MM.1S (cell line): Measurements from ENCODE around the gene TCAIM.

Source experiments
- DNase-seq: peaks from one replicate; pipeline ENCODE4 v3.0.0-alpha.2; 2015
- H2AFZ ChIP-seq: fragments of 300-600 bp; sonication (generic); 2 replicates; pipeline ENCODE4 v1.6.0; 2016; ENCODE audit warnings: antibody characterized with exemption, low read length
- H3F3A ChIP-seq: fragments of 300-600 bp; sonication (generic); 2 replicates; pipeline ENCODE4 v1.6.1; 2016; ENCODE audit warnings: mild to moderate bottlenecking, antibody characterized with exemption, low read length, moderate library complexity, mixed read lengths; ENCODE audit not compliant: insufficient read depth
- H3K27ac ChIP-seq: fragments of 300-600 bp; sonication (generic); 2 replicates; pipeline ENCODE4 v1.5.1; 2016; ENCODE audit warnings: mild to moderate bottlenecking, low read length
- H3K27me3 ChIP-seq: fragments of 300-600 bp; sonication (generic); replicated peaks from 2 replicates; pipeline ENCODE4 v1.6.0; 2016; ENCODE audit warnings: low read length; ENCODE audit not compliant: insufficient read depth
- H3K36me3 ChIP-seq: fragments of 300-600 bp; sonication (generic); replicated peaks from 2 replicates; pipeline ENCODE4 v1.6.1; 2016; ENCODE audit warnings: mild to moderate bottlenecking, low read length, mixed read lengths; ENCODE audit not compliant: insufficient read depth
- H3K4me1 ChIP-seq: fragments of 300-600 bp; sonication (generic); 2 replicates; pipeline ENCODE4 v1.6.1; 2016; ENCODE audit warnings: low read length, mixed read lengths
- H3K4me2 ChIP-seq: fragments of 300-600 bp; sonication (generic); 2 replicates; pipeline ENCODE4 v1.6.0; 2016; ENCODE audit warnings: low read depth, low read length
- H3K4me3 ChIP-seq: fragments of 300-600 bp; sonication (generic); 2 replicates; pipeline ENCODE4 v1.5.1; 2016; ENCODE audit warnings: low read length, mixed read lengths
- H3K79me2 ChIP-seq: fragments of 300-600 bp; sonication (generic); 2 replicates; pipeline ENCODE4 v1.6.1; 2016; ENCODE audit warnings: mixed run types, low read length, mixed read lengths
- H3K9ac ChIP-seq: fragments of 300-600 bp; sonication (generic); 2 replicates; pipeline ENCODE4 v1.6.1; 2016; ENCODE audit warnings: low read length, mixed read lengths
- H3K9me2 ChIP-seq: fragments of 300-600 bp; sonication (generic); replicated peaks from 2 replicates; pipeline ENCODE4 v1.6.1; 2016; ENCODE audit warnings: mild to moderate bottlenecking, low read length, mixed read lengths; ENCODE audit not compliant: insufficient read depth
- H3K9me3 ChIP-seq: fragments of 300-600 bp; sonication (generic); replicated peaks from 2 replicates; pipeline ENCODE4 v1.6.1; 2016; ENCODE audit warnings: mild to moderate bottlenecking, low read length, mixed read lengths; ENCODE audit not compliant: insufficient read depth
- H4K20me1 ChIP-seq: fragments of 300-600 bp; sonication (generic); 2 replicates; pipeline ENCODE4 v1.6.1; 2016; ENCODE audit warnings: mild to moderate bottlenecking, low read length, moderate library complexity, mixed read lengths; ENCODE audit not compliant: insufficient read depth
- EZH2 ChIP-seq: fragments of 300-600 bp; sonication (generic); optimal IDR thresholded peaks from 2 replicates; pipeline ENCODE3; 2017; ENCODE audit warnings: low read depth, mild to moderate bottlenecking, antibody characterized with exemption, low read length, mixed read lengths
- EZH2phosphoT487 ChIP-seq: fragments of 300-600 bp; sonication (generic); IDR thresholded peaks from 2 replicates; pipeline ENCODE4 v1.6.1; 2018; ENCODE audit warnings: antibody characterized with exemption, low read length
- TF ChIP-seq, protein P1 (sequence below): fragments of 300-600 bp; sonication (generic); IDR thresholded peaks from 2 replicates; pipeline ENCODE4 v1.5.1; 2016; ENCODE audit warnings: antibody characterized with exemption, low read length, mixed read lengths

Gene TCAIM

DNA sequence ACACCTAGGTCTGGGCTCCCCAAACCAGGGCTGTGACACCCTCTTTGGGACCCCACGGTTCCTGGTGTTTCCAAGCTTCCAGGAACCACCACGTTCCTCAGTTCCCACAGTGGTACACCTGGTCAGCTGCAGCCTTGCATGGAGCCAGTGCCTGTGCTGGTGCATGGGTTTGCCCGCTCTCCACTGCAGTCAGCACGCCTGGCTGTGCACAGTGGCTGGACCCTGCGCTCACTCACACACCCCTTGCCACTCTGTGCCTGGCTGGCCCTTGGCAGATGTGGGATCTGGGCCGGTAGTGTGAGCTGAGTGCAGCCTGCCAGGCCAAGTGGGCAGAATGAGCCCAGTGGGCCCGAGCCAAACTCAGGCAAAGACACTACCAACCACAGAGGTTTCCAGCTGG, 48.8 kb downstream of the TCAIM start:
- Histone ChIP-seq H3K9me3 (no peaks in the 10 kb centered on the region), H3K36me3 (no peaks in the 10 kb centered on the region), H3K9ac (no peak overlapping the region), H3K79me2 (no peaks in the 10 kb centered on the region), H4K20me1 (no peaks in the 10 kb centered on the region), H3K27ac (no peak overlapping the region), H3K27me3 (no peaks in the 10 kb centered on the region), H3K4me2 (no peak overlapping the region), H3K4me1 (peaks cover 5% of the 10 kb centered on the region; the same call in 1 of the 2 replicates), H2AFZ (no peak overlapping the region), H3K4me3 (no peak overlapping the region), H3F3A (no peaks in the 10 kb centered on the region), H3K9me2 (no peaks in the 10 kb centered on the region)
- DNase-seq = no peak
- TF ChIP-seq EZH2 = no peak
- TF ChIP-seq, protein P1, sequence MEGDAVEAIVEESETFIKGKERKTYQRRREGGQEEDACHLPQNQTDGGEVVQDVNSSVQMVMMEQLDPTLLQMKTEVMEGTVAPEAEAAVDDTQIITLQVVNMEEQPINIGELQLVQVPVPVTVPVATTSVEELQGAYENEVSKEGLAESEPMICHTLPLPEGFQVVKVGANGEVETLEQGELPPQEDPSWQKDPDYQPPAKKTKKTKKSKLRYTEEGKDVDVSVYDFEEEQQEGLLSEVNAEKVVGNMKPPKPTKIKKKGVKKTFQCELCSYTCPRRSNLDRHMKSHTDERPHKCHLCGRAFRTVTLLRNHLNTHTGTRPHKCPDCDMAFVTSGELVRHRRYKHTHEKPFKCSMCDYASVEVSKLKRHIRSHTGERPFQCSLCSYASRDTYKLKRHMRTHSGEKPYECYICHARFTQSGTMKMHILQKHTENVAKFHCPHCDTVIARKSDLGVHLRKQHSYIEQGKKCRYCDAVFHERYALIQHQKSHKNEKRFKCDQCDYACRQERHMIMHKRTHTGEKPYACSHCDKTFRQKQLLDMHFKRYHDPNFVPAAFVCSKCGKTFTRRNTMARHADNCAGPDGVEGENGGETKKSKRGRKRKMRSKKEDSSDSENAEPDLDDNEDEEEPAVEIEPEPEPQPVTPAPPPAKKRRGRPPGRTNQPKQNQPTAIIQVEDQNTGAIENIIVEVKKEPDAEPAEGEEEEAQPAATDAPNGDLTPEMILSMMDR = no peak
- no peak for TF ChIP-seq EZH2phosphoT487

DNA sequence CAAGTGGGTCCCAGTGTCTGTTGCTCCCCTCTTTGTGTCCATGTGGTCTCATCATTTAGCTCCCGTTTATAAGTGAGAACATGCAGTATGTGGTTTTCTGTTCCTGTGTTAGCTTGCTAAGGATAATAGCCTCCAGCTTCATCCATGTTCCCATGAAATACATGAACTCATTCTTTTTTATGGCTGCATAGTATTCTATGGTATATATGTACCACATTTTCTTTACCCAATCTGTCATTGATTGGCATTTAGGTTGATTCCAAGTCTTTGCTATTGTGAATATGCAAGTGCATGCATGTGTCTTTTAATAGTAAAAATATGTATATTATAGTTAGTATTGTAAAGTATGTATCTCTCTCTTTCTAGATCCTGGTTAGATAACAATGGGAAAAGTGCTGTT, 53.9 kb downstream of the TCAIM start:
- no peak overlapping the region for H2AFZ ChIP-seq
- peaks cover 5% of the 10 kb centered on the region; the same call in 1 of the 2 replicates for H3K4me1 ChIP-seq
- no peaks in the 10 kb centered on the region for H3K9me3 ChIP-seq
- no peak overlapping the region for H3K27ac ChIP-seq
- H4K20me1 ChIP-seq = no peaks in the 10 kb centered on the region
- DNase-seq = no peak
- no peaks in the 10 kb centered on the region for H3K9me2 ChIP-seq
- no peaks in the 10 kb centered on the region for H3K79me2 ChIP-seq
- no peak overlapping the region for H3K9ac ChIP-seq
- no peaks in the 10 kb centered on the region for H3F3A ChIP-seq
- no peaks in the 10 kb centered on the region for H3K36me3 ChIP-seq
- no peaks in the 10 kb centered on the region for H3K27me3 ChIP-seq
- H3K4me2 ChIP-seq = no peak overlapping the region
- no peak overlapping the region for H3K4me3 ChIP-seq
- TF ChIP-seq EZH2phosphoT487 (no peak), EZH2 (no peak)
- TF ChIP-seq, protein P1 = no peak

DNA sequence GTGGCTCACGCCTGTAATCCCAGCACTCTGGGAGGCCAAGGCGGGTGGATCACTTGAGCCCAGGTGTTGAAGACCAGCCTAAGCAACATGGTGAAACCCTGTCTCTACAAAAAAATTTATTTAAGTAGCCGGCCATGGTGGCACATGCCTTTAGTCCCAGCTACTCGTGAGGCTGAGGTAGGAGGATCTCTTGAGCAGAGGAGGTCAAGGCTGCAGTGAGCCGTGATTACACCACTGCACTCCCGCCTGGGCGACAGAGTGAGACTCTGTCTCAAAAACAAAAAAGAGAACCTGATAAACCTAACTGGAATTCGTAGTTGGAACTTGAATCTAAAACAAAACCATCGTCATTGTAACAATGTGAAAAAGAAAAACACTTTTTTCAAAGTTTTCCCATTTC, 57.1 kb downstream of the TCAIM start:
- Histone ChIP-seq H3K4me3 (no peak overlapping the region), H3K4me2 (no peak overlapping the region), H3K27ac (no peak overlapping the region), H2AFZ (no peak overlapping the region), H3K9ac (no peak overlapping the region), H3K9me3 (no peaks in the 10 kb centered on the region), H4K20me1 (no peaks in the 10 kb centered on the region), H3F3A (no peaks in the 10 kb centered on the region), H3K36me3 (no peaks in the 10 kb centered on the region), H3K79me2 (no peaks in the 10 kb centered on the region), H3K27me3 (no peaks in the 10 kb centered on the region), H3K9me2 (no peaks in the 10 kb centered on the region), H3K4me1 (peaks cover 5% of the 10 kb centered on the region; the same call in 1 of the 2 replicates)
- TF ChIP-seq EZH2phosphoT487 (no peak), EZH2 (no peak)
- TF ChIP-seq, protein P1 = no peak
- DNase-seq = no peak
